Measurements from ENCODE around the gene ARF6.
"Not testable (repeated sequence)": the region's sequence is repeated elsewhere in the genome, so short reads cannot be mapped to it uniquely, and the experiment has no call there.

The ARF6 gene

GRCh38 chr14:49892636-49893308 is at the start of gene ARF6:
TSS of gene ARF6 (plus strand) at chr14:49893082. CDS start at chr14:49893737, 655 bp downstream.
- peak; percentile 98 for DNase-seq

DNA sequence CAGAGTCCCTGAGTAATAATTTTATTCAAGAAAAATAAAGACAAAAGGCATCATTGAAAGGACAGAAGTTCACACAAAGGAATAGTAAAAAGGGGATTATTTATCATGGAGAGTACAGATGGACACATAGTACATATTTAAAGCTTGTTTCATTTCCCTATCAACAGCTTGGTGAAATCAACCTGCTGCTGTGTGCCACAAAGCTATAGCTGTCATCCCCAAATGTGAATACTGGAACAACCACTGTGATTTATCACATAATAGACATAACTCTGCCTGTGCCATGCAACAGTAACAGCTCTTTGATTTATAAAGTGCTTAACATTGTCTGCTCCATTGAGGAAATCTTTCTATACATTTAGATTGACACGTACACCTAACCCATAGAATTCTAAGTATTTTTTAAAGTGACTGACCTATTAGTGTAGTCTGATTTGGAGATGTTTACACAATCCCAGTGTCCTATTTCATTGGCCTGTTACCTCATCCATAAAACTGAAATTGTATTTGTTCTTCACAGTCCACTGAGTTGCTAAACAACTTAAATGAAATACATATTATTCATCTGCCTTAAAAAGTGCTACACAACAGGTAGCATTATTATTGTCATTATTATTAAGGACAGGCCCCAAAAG is 43.6 kb upstream of the ARF6 start:
- DNase-seq: no peak

GRCh38 chr14:49851813-49852212 is 41.1 kb upstream of the ARF6 start:
- no peak for DNase-seq

- peak; percentile 90 for DNase-seq
Measured at GRCh38 chr14:49852301-49853157, 40.4 kb upstream of the ARF6 start, which contains the start of gene NEMF. TSS of gene NEMF (minus strand) at chr14:49852788. CDS start at chr14:49852753, 35 bp downstream.

- DNase-seq: no peak
Measured at GRCh38 chr14:49853158-49853477, 39.8 kb upstream of the ARF6 start.

DNA sequence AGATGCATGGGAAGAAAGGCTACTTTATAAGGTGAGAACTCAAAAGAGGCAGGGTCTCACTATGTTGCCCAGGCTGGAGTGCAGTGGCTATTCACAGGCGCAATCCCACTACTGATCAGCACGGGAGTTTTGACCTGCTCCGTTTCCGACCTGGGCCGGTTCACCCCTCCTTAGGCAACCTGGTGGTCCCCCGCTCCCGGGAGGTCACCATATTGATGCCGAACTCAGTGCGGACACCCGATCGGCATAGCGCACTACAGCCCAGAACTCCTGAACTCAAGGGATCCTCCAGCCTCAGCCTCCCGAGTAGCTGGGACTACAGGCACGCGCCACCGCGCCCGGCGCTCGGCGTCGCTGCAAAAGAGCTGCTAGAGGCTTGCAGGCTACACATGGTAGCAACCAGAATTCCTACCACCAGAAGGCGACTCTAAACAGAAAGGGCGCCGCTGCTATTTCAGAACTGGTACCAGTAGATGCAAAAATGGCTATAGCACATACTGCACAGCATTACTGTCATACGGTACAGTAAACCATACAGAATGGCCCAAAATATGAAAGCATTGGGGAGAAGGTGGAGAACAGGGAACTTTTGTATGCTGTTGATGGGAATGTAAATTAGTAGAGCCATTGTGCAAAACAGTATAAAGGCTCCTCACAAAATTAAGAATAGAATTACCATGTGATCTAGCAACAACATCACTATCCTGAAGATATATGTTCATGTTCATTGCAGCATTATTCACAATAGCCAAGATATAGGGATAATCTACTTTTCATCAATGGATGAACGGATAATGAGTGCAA is 39.1 kb upstream of the ARF6 start:
- peak; percentile 79 for DNase-seq

DNA sequence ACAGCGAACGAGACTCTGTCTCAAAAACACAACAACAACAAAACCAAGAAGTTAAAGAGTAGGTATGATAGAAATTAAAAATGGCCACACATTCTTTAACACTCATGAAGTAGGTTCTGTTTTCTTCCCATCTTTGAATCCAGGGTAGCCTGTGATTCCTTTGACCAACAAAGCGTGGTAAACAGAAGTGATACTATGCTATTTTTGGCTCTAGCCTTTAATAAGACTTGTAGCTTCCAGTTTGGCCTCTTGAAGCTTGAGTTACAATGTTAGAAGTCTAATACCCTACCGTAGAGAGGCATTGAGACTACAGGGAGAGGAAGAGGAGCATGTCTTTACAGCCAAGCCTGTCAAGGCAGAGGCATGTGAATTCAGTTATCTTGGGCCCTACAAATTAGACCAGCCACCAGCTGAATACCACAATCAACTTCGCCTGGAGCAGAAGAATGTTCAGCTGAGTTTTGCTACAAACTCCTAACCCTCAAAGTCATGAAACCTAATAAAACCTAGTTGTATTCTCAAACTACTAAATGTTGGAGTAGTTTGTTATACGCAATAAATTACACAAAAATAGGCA is 35.4 kb upstream of the ARF6 start:
- no peak for DNase-seq

GRCh38 chr14:49858383-49858782 is 34.5 kb upstream of the ARF6 start:
- DNase-seq: no peak

GRCh38 chr14:49860988-49861698 is 31.7 kb upstream of the ARF6 start:
- DNase-seq: no peak

- DNase-seq: peak; percentile 96
Measured at GRCh38 chr14:49861699-49862088, 31.2 kb upstream of the ARF6 start.

DNA sequence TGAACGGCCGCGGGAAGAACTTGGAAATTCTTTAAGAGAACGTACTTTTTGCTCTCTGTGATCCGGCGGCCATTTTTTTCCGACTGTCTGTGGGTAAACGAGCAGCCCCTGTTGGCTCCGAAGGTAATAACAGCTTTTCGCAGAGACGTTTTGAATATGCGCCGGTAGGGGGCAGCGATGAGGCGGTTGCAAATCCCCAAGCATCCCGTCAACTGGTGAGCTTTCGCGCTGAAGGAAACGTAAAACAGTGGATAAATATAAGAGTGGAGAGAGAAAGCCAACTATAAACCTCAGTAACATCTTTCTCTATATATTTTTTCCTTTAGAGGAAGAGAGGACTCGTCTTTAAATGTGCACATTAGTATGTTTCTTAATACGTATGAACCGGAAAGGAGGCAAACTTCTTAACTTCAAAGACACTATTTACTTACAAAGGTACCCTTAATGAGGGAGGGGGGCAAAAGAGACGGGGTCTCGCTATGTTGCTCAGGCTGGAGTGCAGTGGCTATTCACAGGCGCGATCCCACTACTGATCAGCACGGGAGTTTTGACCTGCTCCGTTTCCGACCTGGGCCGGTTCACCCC is 30.7 kb upstream of the ARF6 start:
- peak; percentile 89 for DNase-seq

GRCh38 chr14:49863487-49864281 is 29.2 kb upstream of the ARF6 start:
- no peak for DNase-seq

- DNase-seq: peak; percentile 55
Measured at GRCh38 chr14:49865431-49865859, 27.4 kb upstream of the ARF6 start.

- DNase-seq: peak; percentile 91
Measured at GRCh38 chr14:49867831-49868719, 24.8 kb upstream of the ARF6 start.

- DNase-seq: no peak
Measured at GRCh38 chr14:49868720-49869114, 24.2 kb upstream of the ARF6 start.

GRCh38 chr14:49870908-49871307 is 22.0 kb upstream of the ARF6 start:
- DNase-seq: no peak

GRCh38 chr14:49873548-49873947 is 19.3 kb upstream of the ARF6 start:
- DNase-seq: not testable (repeated sequence)

DNA sequence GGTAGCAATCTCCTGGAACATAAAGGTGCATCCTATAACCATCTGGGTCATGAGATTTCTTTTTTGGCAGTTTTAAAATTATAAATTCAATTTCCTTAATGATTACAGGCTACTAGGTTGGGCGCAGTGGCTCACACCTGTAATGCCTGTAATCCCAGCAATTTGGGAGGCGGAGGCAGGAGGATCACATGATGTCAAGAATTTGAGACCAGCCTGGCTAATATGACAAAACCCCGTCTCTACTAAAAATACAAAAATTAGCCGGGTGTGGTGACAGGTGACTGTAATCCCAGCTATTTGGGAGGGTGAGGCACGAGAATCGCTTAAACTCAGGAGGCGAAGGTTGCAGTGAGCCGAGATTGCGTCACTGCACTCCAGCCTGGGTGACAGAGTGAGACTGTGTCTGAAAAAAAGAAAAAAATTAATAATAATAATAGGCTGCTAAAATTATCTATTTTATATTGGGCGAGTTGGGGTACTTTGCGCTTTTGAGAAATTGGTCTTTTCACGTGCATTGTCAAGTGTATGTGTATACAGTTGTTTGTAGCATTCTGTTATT is 17.2 kb upstream of the ARF6 start:
- no peak for DNase-seq

DNA sequence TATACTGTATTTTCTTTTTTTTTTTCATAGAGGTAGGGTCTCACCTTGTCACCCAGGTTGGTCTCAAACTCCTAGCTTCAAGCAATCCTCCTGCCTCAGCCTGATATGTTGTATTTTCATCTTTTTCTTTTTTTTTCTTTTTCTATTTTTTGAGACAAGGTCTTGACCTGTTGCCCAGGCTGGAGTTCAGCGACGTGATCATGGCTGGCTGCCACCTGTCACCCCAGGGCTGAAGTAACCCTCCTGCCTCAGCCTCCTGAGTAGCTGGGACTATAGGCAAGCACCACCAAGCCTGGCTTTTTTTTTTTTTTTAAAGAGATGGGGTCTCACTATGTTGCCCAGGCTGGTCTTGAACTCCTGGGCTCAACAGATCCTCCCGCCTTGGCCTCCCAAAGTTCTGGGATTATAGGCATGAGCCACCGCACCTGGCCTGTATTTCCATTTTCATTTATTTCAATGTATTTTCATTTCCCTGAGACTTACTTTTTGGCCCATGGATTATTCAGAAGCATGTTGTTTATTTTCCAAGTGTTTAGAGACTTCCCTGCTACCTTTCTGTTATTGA is 16.2 kb upstream of the ARF6 start:
- DNase-seq: no peak
